Measurements from ENCODE around the gene SORL1-AS1.

The SORL1-AS1 gene

DNA sequence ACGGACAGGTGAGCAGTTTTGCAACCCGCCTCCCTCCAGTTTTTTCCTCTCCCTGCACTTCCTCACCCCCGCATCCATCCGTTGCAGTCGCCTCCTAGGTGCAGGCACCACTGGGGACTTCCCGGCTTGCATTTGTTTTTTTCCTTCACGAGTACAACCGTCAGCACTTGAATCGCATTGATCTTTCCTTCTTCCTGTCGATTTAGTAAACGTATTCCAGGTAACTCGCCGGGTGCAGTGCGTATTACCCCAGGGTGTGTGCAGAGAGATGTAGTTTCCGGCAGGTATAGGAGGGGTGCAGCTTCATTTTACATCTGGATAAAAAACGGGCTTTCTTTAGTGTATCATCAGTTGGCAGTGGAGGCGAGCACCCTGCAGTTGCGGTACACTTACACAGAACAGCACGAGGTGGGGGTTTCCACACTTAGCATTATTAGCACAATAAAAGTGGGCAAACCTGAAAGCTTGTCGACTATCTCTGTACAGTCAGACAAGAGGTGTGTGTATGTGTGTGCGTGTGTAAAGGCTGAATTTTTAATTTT, at the start of gene SORL1-AS1:
Gene SORL1-AS1 (minus strand): TSS at position 359 of the 542 bp plus-strand sequence.
- Histone ChIP-seq H3K79me2 (ENCODE audit: low read length) (peaks cover 80% of the 10 kb centered on the region), H3K9ac (ENCODE audit: low read length) (peak within 1 kb of the TSS; percentile 95), H2AFZ (ENCODE audit: low read depth, low read length) (peak within 1 kb of the TSS; percentile 44; the same call in 1 of the 2 replicates), H3K4me2 (ENCODE audit: low read length) (peak within 1 kb of the TSS; percentile 91), H4K20me1 (ENCODE audit: insufficient read depth, low read length) (peaks cover 24% of the 10 kb centered on the region), H3K4me1 (ENCODE audit: low read length) (peaks cover 84% of the 10 kb centered on the region), H3K4me3 (ENCODE audit: low read length) (peak within 1 kb of the TSS; percentile 85), H3K36me3 (replicated peaks; ENCODE audit: low read depth, low read length) (peaks cover 36% of the 10 kb centered on the region), H3K9me3 (ENCODE audit: insufficient read depth, low read length) (no peaks in the 10 kb centered on the region), H3K27me3 (ENCODE audit: low read depth, low read length) (no peaks in the 10 kb centered on the region), H3K27ac (ENCODE audit: low read length) (peak within 1 kb of the TSS; percentile 86)
- TF ChIP-seq EZH2phosphoT487 (IDR thresholded peaks at IDR 0.05; ENCODE audit: low read depth) = no peak
- TF ChIP-seq, protein P1, sequence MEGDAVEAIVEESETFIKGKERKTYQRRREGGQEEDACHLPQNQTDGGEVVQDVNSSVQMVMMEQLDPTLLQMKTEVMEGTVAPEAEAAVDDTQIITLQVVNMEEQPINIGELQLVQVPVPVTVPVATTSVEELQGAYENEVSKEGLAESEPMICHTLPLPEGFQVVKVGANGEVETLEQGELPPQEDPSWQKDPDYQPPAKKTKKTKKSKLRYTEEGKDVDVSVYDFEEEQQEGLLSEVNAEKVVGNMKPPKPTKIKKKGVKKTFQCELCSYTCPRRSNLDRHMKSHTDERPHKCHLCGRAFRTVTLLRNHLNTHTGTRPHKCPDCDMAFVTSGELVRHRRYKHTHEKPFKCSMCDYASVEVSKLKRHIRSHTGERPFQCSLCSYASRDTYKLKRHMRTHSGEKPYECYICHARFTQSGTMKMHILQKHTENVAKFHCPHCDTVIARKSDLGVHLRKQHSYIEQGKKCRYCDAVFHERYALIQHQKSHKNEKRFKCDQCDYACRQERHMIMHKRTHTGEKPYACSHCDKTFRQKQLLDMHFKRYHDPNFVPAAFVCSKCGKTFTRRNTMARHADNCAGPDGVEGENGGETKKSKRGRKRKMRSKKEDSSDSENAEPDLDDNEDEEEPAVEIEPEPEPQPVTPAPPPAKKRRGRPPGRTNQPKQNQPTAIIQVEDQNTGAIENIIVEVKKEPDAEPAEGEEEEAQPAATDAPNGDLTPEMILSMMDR (IDR thresholded peaks at IDR 0.05; ENCODE audit: low read depth, low read length) = no peak

DNA sequence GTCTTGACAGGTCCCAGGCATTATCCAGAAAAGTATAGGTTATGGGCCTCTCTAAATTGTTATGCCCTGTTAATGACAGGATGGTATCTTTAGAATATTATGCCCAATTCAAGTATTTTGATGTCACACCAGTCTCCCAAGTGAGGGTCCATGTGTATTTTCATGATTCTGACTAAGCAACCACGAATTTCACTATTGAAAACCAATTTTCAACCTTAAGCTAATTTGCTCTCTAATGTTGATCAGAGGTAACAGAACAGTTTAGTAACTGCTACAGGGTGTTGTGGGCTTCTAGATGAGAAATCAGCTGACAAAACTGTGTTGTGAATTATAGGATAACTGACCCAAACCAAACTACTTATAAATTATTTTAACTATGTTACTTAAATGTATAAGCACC, 48.0 kb upstream of the SORL1-AS1 start:
- TF ChIP-seq EZH2phosphoT487 (IDR thresholded peaks at IDR 0.05; ENCODE audit: low read depth) = no peak
- TF ChIP-seq, protein P1 (IDR thresholded peaks at IDR 0.05; ENCODE audit: low read depth, low read length) = no peak
- Histone ChIP-seq H3K9me3 (ENCODE audit: insufficient read depth, low read length) (no peaks in the 10 kb centered on the region), H3K4me3 (ENCODE audit: low read length) (no peak overlapping the region), H4K20me1 (ENCODE audit: insufficient read depth, low read length) (peaks cover 26% of the 10 kb centered on the region; the same call in 1 of the 2 replicates), H3K27me3 (ENCODE audit: low read depth, low read length) (no peaks in the 10 kb centered on the region), H3K79me2 (ENCODE audit: low read length) (peaks cover 32% of the 10 kb centered on the region), H3K36me3 (replicated peaks; ENCODE audit: low read depth, low read length) (peaks cover 84% of the 10 kb centered on the region), H3K4me1 (ENCODE audit: low read length) (no peaks in the 10 kb centered on the region), H3K4me2 (ENCODE audit: low read length) (no peak overlapping the region), H2AFZ (ENCODE audit: low read depth, low read length) (no peak overlapping the region), H3K9ac (ENCODE audit: low read length) (no peak overlapping the region), H3K27ac (ENCODE audit: low read length) (no peak overlapping the region)

DNA sequence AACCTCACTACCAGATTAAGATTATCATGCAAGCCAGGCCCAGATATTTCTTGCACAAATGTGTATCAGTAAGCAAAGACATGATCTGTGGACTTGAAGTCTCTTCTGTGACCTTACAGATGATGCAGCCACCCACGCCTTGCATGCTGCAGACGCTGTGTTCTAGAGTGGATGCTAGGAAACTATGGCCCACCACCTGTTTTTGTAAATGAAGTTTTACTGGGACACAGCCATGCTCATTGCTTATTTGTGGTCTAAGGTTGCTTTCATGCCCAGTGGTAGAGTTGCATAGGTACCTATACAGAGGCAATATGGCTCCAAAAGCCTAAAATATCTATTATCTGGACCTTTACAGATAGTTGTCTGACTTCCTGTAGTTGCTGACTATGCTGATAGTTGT, 47.5 kb upstream of the SORL1-AS1 start:
- Histone ChIP-seq H2AFZ (ENCODE audit: low read depth, low read length) (no peak overlapping the region), H3K79me2 (ENCODE audit: low read length) (peaks cover 34% of the 10 kb centered on the region), H3K4me2 (ENCODE audit: low read length) (no peak overlapping the region), H3K9ac (ENCODE audit: low read length) (no peak overlapping the region), H4K20me1 (ENCODE audit: insufficient read depth, low read length) (peaks cover 31% of the 10 kb centered on the region; the same call in 1 of the 2 replicates), H3K4me3 (ENCODE audit: low read length) (no peak overlapping the region), H3K9me3 (ENCODE audit: insufficient read depth, low read length) (no peaks in the 10 kb centered on the region), H3K27ac (ENCODE audit: low read length) (no peak overlapping the region), H3K36me3 (replicated peaks; ENCODE audit: low read depth, low read length) (peaks cover 84% of the 10 kb centered on the region), H3K4me1 (ENCODE audit: low read length) (no peaks in the 10 kb centered on the region), H3K27me3 (ENCODE audit: low read depth, low read length) (no peaks in the 10 kb centered on the region)
- no peak for TF ChIP-seq EZH2phosphoT487 (IDR thresholded peaks at IDR 0.05; ENCODE audit: low read depth)
- TF ChIP-seq, protein P1 (IDR thresholded peaks at IDR 0.05; ENCODE audit: low read depth, low read length) = no peak

DNA sequence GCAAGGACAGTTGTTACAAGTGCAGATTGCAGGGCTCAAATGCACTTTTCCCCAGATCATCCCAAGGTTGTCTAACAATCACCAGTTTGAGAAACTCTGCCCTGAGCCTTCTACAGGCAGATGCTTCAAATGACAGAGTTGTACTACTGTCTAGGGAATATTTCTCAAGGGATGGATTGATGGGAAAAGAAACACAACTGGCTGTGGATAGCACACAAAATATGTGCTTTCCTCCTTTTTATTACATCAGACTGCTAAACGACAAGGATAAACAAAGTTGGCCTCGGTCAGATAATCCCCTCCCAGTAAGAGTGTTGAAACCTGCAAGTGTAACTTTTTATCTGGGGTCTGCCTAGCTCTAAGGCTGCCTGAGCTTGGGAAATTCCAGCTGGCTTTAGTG, 46.6 kb upstream of the SORL1-AS1 start:
- no peaks in the 10 kb centered on the region for H3K27me3 ChIP-seq (ENCODE audit: low read depth, low read length)
- H3K9me3 ChIP-seq (ENCODE audit: insufficient read depth, low read length) = no peaks in the 10 kb centered on the region
- H3K9ac ChIP-seq (ENCODE audit: low read length) = no peak overlapping the region
- H2AFZ ChIP-seq (ENCODE audit: low read depth, low read length) = no peak overlapping the region
- H3K4me3 ChIP-seq (ENCODE audit: low read length) = no peak overlapping the region
- TF ChIP-seq EZH2phosphoT487 (IDR thresholded peaks at IDR 0.05; ENCODE audit: low read depth) = no peak
- TF ChIP-seq, protein P1 (IDR thresholded peaks at IDR 0.05; ENCODE audit: low read depth, low read length) = no peak
- H3K36me3 ChIP-seq (replicated peaks; ENCODE audit: low read depth, low read length) = peaks cover 84% of the 10 kb centered on the region
- peaks cover 7% of the 10 kb centered on the region for H3K4me1 ChIP-seq (ENCODE audit: low read length)
- H3K4me2 ChIP-seq (ENCODE audit: low read length) = no peak overlapping the region
- H4K20me1 ChIP-seq (ENCODE audit: insufficient read depth, low read length) = peaks cover 35% of the 10 kb centered on the region; the same call in 1 of the 2 replicates
- H3K27ac ChIP-seq (ENCODE audit: low read length) = no peak overlapping the region
- peaks cover 33% of the 10 kb centered on the region for H3K79me2 ChIP-seq (ENCODE audit: low read length)

Measured in OCI-LY3 (cell line).